GM12878 (cell line): ENCODE results near the gene ZNF710. TPM values are rescaled to one million over a fixed set of nuclear protein-coding genes. Genes with fewer than 3 reads are reported as not detected.
A peak's percentile ranks its signal among the peaks of the same experiment; 100 is the strongest.

Experiments used
- BHLHE40 ChIP-seq, 2 experiments: fragments of 450-650 bp in 1 of 2; IDR thresholded peaks; 2 replicates each; pipeline ENCODE4 v1.6.1; 2011 to 2017; ENCODE audit warnings: low read depth in 2 of 2, borderline replicate concordance in 1 of 2, improper control_type of control experiment in 1 of 2, low read length in 1 of 2, mild to moderate bottlenecking in 1 of 2
- CREM ChIP-seq: IDR thresholded peaks from 2 replicates; pipeline ENCODE4 v1.6.1; 2014; ENCODE audit warnings: antibody characterized with exemption, low read depth
- ETV6 ChIP-seq, 2 experiments: fragments of 450-650 bp in 1 of 2; IDR thresholded peaks in 1 of 2; conservative IDR thresholded peaks in 1 of 2; 2 replicates each; pipeline ENCODE4 v1.6.1; 2014; ENCODE audit warnings: antibody characterized with exemption in 1 of 2, borderline replicate concordance in 1 of 2, low read depth in 1 of 2, mild to moderate bottlenecking in 1 of 2, moderate library complexity in 1 of 2
- IRF4 ChIP-seq: IDR thresholded peaks from 2 replicates; pipeline ENCODE4 v1.6.1; 2011; ENCODE audit warnings: low read depth, low read length
- MEF2B ChIP-seq: fragments of 450-650 bp; IDR thresholded peaks from 2 replicates; pipeline ENCODE4 v1.6.1; 2018; ENCODE audit warnings: mild to moderate bottlenecking, moderate library complexity; ENCODE audit not compliant: partially characterized antibody, poor library complexity, severe bottlenecking
- MLLT1 ChIP-seq: fragments of 450-650 bp; IDR thresholded peaks from 2 replicates; pipeline ENCODE4 v1.6.1; 2016; ENCODE audit warnings: mild to moderate bottlenecking
- NKRF ChIP-seq: fragments of 450-650 bp; conservative IDR thresholded peaks from 2 replicates; pipeline ENCODE4 v1.6.1; 2017; ENCODE audit warnings: mild to moderate bottlenecking, moderate library complexity
- NR2C1 ChIP-seq: fragments of 450-650 bp; IDR thresholded peaks from 2 replicates; pipeline ENCODE4 v1.6.1; 2017; ENCODE audit warnings: antibody characterized with exemption, mild to moderate bottlenecking, moderate library complexity
- NRF1 ChIP-seq: conservative IDR thresholded peaks from 2 replicates; pipeline ENCODE4 v1.6.1; 2011; ENCODE audit warnings: mild to moderate bottlenecking, low read depth, low read length, improper control_type of control experiment
- RAD21 ChIP-seq: IDR thresholded peaks from 2 replicates; pipeline ENCODE4 v1.6.1; 2011; ENCODE audit warnings: mild to moderate bottlenecking, low read depth, low read length, moderate library complexity; ENCODE audit not compliant: insufficient read depth
- RAD51 ChIP-seq: fragments of 450-650 bp; IDR thresholded peaks from 2 replicates; pipeline ENCODE4 v1.6.1; 2016; ENCODE audit warnings: moderate library complexity, mild to moderate bottlenecking, inconsistent platforms
- SP1 ChIP-seq: IDR thresholded peaks from one replicate; pipeline ENCODE4 v1.6.1; 2011; ENCODE audit warnings: low read depth, low read length
- SPI1 ChIP-seq: IDR thresholded peaks from 2 replicates; pipeline ENCODE4 v1.6.1; 2011; ENCODE audit warnings: low read depth, mild to moderate bottlenecking, low read length, moderate library complexity, borderline replicate concordance; ENCODE audit not compliant: insufficient read depth
- TBL1XR1 ChIP-seq: IDR thresholded peaks from 2 replicates; pipeline ENCODE4 v1.6.1; 2012; ENCODE audit warnings: low read depth, low read length, improper control_type of control experiment
- TCF3 ChIP-seq: IDR thresholded peaks from 2 replicates; pipeline ENCODE4 v1.6.1; 2012; ENCODE audit warnings: low read depth, mild to moderate bottlenecking, low read length, borderline replicate concordance; ENCODE audit not compliant: insufficient read depth
- polyA plus RNA-seq, 11 experiments: library from polyadenylated mRNA; depleted of rRNA in 4 of 11; unstranded in 6 of 11; stranded (reverse) in 5 of 11; fragments of >200 nt; fragmentation: Nextera tagmentation in 4 of 11; fragmentation: Illumina TruSeq in 1 of 11; extraction: Ambion mirVana in 4 of 11; extraction: Trizol in 1 of 11; gene quantifications; 1 replicate in 1 of 11; 2 replicates in 10 of 11; pipeline versions ENCODE4 v1.2.1 to v1.2.3, GENCODE V29; 2011 to 2016; ENCODE audit warnings: inconsistent platforms in 2 of 11, missing spikeins in 2 of 11, low read depth in 1 of 11
- total RNA-seq, 4 experiments: library from RNA; depleted of rRNA in 3 of 4; stranded (reverse); fragments of >200 nt in 3 of 4; fragmentation: Illumina TruSeq in 1 of 4; extraction: Trizol in 1 of 4; gene quantifications; 2 replicates each; pipeline versions ENCODE4 v1.2.1 to v1.2.3, GENCODE V29; 2013 to 2021

ZNF710 gene
- total and polyA plus RNA-seq, 10 of the 15 experiments (the other 5 are each of a cell fraction or from before 2014, with no cell fraction given), result 1.4 to 43.5 (median 9.8) TPM

GRCh38 chr15:90037961-90038631, 37.0 kb downstream of the ZNF710 start (continued):
- TF ChIP-seq SP1 (peak; percentile 88), NR2C1 (no peak), CREM (peak; percentile 97), TCF3 (peak; percentile 80), NRF1 (no peak), RAD51 (peak; percentile 89), MLLT1 (0 out of 2 replicates have a peak, but pooled peaks have one; percentile 73), BHLHE40 (IDR thresholded peaks at IDR 0.05; ENCODE audit: borderline replicate concordance in 1 of 2, low read depth in 2 of 2, low read length in 1 of 2) (peak; percentile 84 to 88), NKRF (0 out of 2 replicates have a peak, but pooled peaks have one; percentile 0), IRF4 (peak; percentile 87), ETV6 (conservative IDR thresholded peaks at IDR 0.05 in 1 of 2, IDR thresholded peaks at IDR 0.05 in 1 of 2; ENCODE audit: borderline replicate concordance in 1 of 2, low read depth in 1 of 2) (peak in 1 of 2 experiments; percentile 43; a peak in 1 of 4 replicates), MEF2B (peak; percentile 77), SPI1 (peak; percentile 96), RAD21 (no peak), TBL1XR1 (peak; percentile 54; the same call in 1 of the 2 replicates)
